CD4-positive, alpha-beta T cell treated with Interleukin-1 beta for 1 hour (primary cell): ENCODE results near the gene CDO1.
"Not testable (repeated sequence)": the region's sequence is repeated elsewhere in the genome, so short reads cannot be mapped to it uniquely, and the experiment has no call there.

Source experiments
- DNase-seq, 2 donors: peaks; one replicate each; pipeline ENCODE4 v3.0.0-alpha.2; 2020 to 2022

CDO1 gene

GRCh38 chr5:115825948-115826347 lies 9.5 kb upstream of the CDO1 start:
- DNase-seq = no peak

- DNase-seq = not testable (repeated sequence)
Observed at GRCh38 chr5:115824983-115825382, 8.5 kb upstream of the CDO1 start.

- no peak for DNase-seq
Observed at GRCh38 chr5:115820846-115821245, 4.4 kb upstream of the CDO1 start.

- no peak for DNase-seq
Observed at GRCh38 chr5:115818821-115819220, 2.4 kb upstream of the CDO1 start.

GRCh38 chr5:115817386-115817785 lies 927 bp upstream of the CDO1 start:
- no peak for DNase-seq

GRCh38 chr5:115815693-115816225 lies 700 bp downstream of the CDO1 start:
- no peak for DNase-seq

- DNase-seq = no peak
Observed at GRCh38 chr5:115815006-115815692, 1.3 kb downstream of the CDO1 start.

GRCh38 chr5:115813719-115814118 lies 2.7 kb downstream of the CDO1 start:
- DNase-seq = no peak

- no peak for DNase-seq
Observed at GRCh38 chr5:115812372-115812771, 4.1 kb downstream of the CDO1 start.

- DNase-seq = no peak
Observed at GRCh38 chr5:115811406-115811805, 5.1 kb downstream of the CDO1 start.

GRCh38 chr5:115810761-115811160 lies 5.7 kb downstream of the CDO1 start:
- no peak for DNase-seq

GRCh38 chr5:115809946-115810345 lies 6.5 kb downstream of the CDO1 start:
- DNase-seq = no peak

- DNase-seq = not testable (repeated sequence)
Observed at GRCh38 chr5:115808066-115808465, 8.4 kb downstream of the CDO1 start.

- no peak for DNase-seq
Observed at GRCh38 chr5:115807654-115808052, 8.8 kb downstream of the CDO1 start.

GRCh38 chr5:115806986-115807653 lies 9.3 kb downstream of the CDO1 start:
- no peak for DNase-seq

GRCh38 chr5:115801984-115802383 lies 14.5 kb downstream of the CDO1 start:
- no peak for DNase-seq

GRCh38 chr5:115801152-115801551 lies 15.3 kb downstream of the CDO1 start:
- no peak for DNase-seq

GRCh38 chr5:115800108-115800507 lies 16.4 kb downstream of the CDO1 start:
- DNase-seq = no peak

- DNase-seq = no peak
Observed at GRCh38 chr5:115798252-115798651, 18.2 kb downstream of the CDO1 start.

- no peak for DNase-seq
Observed at GRCh38 chr5:115796656-115797055, 19.8 kb downstream of the CDO1 start.

GRCh38 chr5:115795700-115796099 lies 20.8 kb downstream of the CDO1 start:
- DNase-seq = no peak

- DNase-seq = no peak
Observed at GRCh38 chr5:115788440-115788839, 28.0 kb downstream of the CDO1 start.

- DNase-seq = no peak
Observed at GRCh38 chr5:115787426-115787825, 29.0 kb downstream of the CDO1 start.

- no peak for DNase-seq
Observed at GRCh38 chr5:115785381-115786065, 30.9 kb downstream of the CDO1 start.
